Pulmonary artery endothelial cell (primary cell): Measurements from ENCODE around the gene SSNA1. TPM values are rescaled to one million over a fixed set of nuclear protein-coding genes. Genes with fewer than 3 reads are reported as not detected.

Experiments used
- DNase-seq: peaks from one replicate; pipeline ENCODE4 v3.0.0-alpha.2; 2011; ENCODE audit warnings: low read depth, low spot score
- total RNA-seq: library from RNA; depleted of rRNA; stranded (reverse); fragments of >200 nt; gene quantifications from 2 replicates; pipeline ENCODE4 v1.2.3, GENCODE V29; 2014

Gene SSNA1
- total RNA-seq, 1 donor from 2014 or later: 115 TPM

GRCh38 chr9:137182836-137183235 is 5.6 kb upstream of the SSNA1 start:
- no peak for DNase-seq

- no peak for DNase-seq
Measured at GRCh38 chr9:137183980-137184595, 4.4 kb upstream of the SSNA1 start.

- no peak for DNase-seq
Measured at GRCh38 chr9:137184881-137185660, 3.4 kb upstream of the SSNA1 start.

- DNase-seq: no peak
Measured at GRCh38 chr9:137185921-137186320, 2.6 kb upstream of the SSNA1 start.

- no peak for DNase-seq
Measured at GRCh38 chr9:137186385-137186784, 2.1 kb upstream of the SSNA1 start.

GRCh38 chr9:137187386-137187785 is 1.1 kb upstream of the SSNA1 start:
- no peak for DNase-seq

GRCh38 chr9:137188086-137188489 is 388 bp upstream of the SSNA1 start:
- no peak for DNase-seq

- no peak for DNase-seq
Measured at GRCh38 chr9:137189297-137190295, 1.1 kb downstream of the SSNA1 start.

GRCh38 chr9:137190315-137190856 is 1.9 kb downstream of the SSNA1 start:
- no peak for DNase-seq

- DNase-seq: no peak
Measured at GRCh38 chr9:137191245-137191644, 2.8 kb downstream of the SSNA1 start.

GRCh38 chr9:137191691-137192447 is 3.4 kb downstream of the SSNA1 start:
- DNase-seq: no peak

- no peak for DNase-seq
Measured at GRCh38 chr9:137192448-137192780, 3.9 kb downstream of the SSNA1 start.

- DNase-seq: no peak
Measured at GRCh38 chr9:137192859-137193258, 4.4 kb downstream of the SSNA1 start.

- DNase-seq: no peak
Measured at GRCh38 chr9:137193771-137194170, 5.3 kb downstream of the SSNA1 start.

- no peak for DNase-seq
Measured at GRCh38 chr9:137194388-137194787, 5.9 kb downstream of the SSNA1 start.

GRCh38 chr9:137194909-137195308 is 6.4 kb downstream of the SSNA1 start:
- DNase-seq: no peak

- no peak for DNase-seq
Measured at GRCh38 chr9:137195525-137196220, 7.2 kb downstream of the SSNA1 start.

- no peak for DNase-seq
Measured at GRCh38 chr9:137198051-137198901, 9.8 kb downstream of the SSNA1 start.

- no peak for DNase-seq
Measured at GRCh38 chr9:137198902-137199283, 10.4 kb downstream of the SSNA1 start.
